SH-SY5Y (cell line): ENCODE results near the gene AHSP.

Experiments used
- GATA2 ChIP-seq: IDR thresholded peaks from 2 replicates; pipeline ENCODE4 v1.6.1; 2011; ENCODE audit warnings: mild to moderate bottlenecking, low read depth, low read length
- GATA3 ChIP-seq: IDR thresholded peaks from 2 replicates; pipeline ENCODE4 v1.6.1; 2011; ENCODE audit warnings: low read depth, mild to moderate bottlenecking, low read length, moderate library complexity

Gene AHSP

GRCh38 chr16:31537362-31538242 is 9.9 kb downstream of the AHSP start:
- no peak for TF ChIP-seq GATA2
- no peak for TF ChIP-seq GATA3

- no peak for TF ChIP-seq GATA2
- TF ChIP-seq GATA3 = no peak
Measured at GRCh38 chr16:31542763-31543162, 15.1 kb downstream of the AHSP start.

- TF ChIP-seq GATA2 = no peak
- no peak for TF ChIP-seq GATA3
Measured at GRCh38 chr16:31561426-31562233, 33.9 kb downstream of the AHSP start.

GRCh38 chr16:31568577-31569359 is 41.1 kb downstream of the AHSP start:
- no peak for TF ChIP-seq GATA3
- no peak for TF ChIP-seq GATA2

- TF ChIP-seq GATA3 (no peak), GATA2 (no peak)
Measured at GRCh38 chr16:31569360-31569717, 41.6 kb downstream of the AHSP start.

GRCh38 chr16:31572821-31573220 is 45.1 kb downstream of the AHSP start:
- no peak for TF ChIP-seq GATA2
- no peak for TF ChIP-seq GATA3

- TF ChIP-seq GATA2 = no peak
- TF ChIP-seq GATA3 = no peak
Measured at GRCh38 chr16:31577411-31577810, 49.7 kb downstream of the AHSP start.
